HG03460 (cell line): ENCODE data around the gene COX7A2L.

ENCODE experiments used
- ATAC-seq: cut with Tn5 transposase; IDR thresholded peaks from one replicate; pipeline ENCODE4 v1.9.1; 2021; ENCODE audit not compliant: unreplicated experiment

The COX7A2L gene

DNA sequence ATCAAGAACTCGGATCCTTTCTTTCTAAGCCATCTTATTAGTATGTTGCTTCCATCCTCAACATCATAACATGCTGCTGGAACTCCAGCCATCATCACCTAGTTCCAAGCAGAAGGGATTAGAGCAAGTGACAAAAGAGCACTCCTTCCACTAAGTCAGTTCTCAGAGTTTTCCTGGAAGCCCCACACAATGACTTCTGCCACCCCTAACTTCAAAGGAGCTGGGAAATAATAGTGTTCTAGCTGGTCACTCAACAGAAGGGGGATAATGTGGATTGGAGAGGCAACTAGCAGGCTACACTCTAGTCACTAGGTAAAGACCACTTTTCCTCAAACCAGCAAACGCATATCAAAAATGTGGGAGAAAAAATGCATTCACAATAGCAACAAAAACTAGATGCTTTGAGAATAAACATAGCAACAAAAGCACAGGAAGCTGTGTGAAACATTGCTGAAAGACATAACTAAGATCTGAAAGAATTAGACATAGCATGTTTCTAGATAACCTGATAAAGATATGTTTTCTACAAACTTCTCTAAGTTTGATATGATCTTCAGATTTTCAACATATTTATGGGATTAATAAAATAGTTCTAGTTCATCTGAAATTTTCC lies 39.5 kb downstream of the COX7A2L start:
- ATAC-seq: no peak

DNA sequence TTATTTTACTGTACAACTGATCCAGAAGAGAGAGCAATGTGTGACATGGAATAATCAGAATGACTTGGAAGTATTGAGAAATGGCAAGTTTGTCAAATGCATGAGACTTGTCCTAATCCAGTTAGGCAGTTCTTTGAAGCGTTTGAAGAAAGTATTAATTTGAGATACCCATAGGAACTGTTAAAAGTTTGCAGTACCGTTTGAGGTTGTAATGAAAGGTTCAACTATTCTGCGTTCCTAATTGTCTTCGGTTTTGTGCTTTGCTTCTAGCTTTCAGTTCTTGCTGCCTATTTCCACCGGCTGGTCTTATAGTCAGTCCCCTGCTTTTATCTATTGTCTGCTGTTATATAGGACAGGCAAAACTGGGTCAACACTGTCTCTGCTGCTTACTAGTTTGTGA lies 41.8 kb downstream of the COX7A2L start:
- no peak for ATAC-seq

DNA sequence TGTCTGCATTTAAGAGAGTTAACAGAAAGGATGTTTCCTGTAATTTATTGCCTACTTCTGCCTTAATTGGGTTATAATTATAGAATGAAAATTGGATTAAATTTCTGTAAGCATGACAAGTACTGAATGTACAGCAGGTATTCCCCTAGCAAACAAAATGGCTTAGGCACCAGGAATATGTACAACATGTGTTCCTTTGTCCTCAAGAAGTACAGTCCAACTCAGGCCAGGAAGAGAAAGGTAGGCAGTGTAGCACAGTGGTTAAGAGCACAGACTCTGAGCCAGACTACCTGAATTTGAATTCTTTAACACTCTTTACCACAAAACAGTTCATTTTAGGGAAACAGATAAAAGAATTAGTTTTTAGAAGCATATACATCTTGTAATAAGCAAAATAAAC lies 43.1 kb downstream of the COX7A2L start:
- ATAC-seq: no peak

DNA sequence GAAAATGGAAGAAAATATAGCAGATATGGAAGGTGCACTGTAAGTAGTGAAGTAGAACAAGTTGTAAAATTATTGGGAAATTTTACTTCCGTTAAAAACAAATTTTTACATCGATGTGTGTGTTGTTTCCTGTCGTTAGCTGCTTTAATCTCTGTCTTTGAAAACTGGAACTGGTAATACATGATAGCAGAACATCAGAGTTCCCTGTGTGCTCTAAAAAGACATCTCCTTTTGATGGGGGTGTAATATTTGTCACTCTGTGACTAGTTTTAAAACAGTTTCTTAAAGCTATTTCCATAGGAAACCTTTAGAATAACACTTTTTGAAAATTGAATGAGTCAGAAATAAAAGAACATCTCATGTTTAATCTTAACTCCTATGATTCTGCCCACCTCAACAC lies 43.5 kb downstream of the COX7A2L start:
- no peak for ATAC-seq

DNA sequence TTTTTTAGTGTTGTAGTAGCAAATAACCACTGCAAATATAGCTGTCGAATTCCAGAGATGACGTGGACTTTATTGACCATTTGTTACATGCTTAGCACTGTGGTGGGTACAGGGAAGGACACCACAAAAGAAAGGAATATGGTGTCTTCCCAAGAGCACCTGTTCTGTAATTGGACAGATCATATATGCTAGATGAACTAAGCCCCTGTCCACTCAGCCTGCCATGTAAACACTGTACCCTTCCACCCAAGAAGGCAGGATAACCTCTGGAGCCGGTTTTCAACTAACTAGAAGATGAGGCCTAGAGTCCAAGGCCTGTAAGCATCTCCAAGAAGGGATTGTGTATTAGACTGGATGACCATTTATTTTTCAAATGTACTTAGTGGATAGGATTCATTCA lies 44.1 kb downstream of the COX7A2L start:
- no peak for ATAC-seq

DNA sequence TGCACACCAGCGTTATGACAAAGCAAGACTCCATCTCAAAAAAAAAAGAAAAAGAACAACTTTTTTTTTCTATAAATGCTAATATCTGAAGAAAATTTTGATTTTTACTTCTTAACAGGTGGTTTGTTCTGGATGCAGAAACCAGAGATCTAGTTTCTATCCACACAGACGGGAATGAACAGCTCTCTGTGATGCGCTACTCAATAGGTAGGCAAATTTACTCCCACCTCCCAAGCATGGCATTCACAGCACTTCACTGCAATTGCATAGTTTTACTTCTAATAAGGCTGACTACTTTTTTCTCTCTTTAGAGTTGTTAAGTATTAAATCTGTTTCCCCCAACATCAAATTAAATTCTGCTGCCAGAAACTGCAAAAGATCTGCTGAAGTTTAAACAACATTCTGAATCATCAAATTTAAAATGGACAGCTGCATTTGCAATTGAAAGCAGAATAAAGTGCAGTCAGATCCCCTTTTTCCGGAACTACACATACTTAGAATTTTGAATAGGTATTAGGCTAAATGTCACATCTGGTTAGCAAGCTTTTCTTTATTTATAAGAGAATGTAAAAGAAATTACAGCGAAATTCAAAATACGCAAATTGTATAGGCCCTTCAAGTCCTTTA lies 45.1 kb downstream of the COX7A2L start:
- ATAC-seq: no peak

DNA sequence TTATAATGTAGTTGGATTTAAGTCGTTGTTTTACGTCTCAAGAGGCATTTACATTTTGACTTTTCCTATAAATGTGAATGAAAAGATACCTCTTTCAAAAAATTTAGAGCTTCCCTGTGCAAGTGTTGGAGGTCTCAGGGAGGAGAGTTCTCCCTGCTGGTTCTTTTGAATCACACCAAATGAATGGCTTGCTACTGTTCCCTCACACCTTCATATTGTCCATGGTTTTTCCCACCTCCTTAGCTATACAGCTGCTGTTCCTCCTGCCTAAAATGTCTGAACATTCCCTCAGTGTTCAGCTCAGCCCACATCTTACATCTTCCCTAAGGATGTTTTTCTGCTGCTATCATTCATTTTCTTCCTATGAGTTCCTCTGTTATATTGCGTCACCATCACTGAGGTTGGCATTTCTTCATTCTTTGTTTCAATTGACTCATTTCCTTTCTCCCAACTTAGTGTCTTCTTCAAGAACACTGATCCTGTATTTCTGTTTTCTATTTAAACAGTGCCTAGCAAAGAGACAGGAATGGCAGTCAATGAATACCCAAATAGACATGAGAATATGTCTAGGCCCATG lies 46.0 kb downstream of the COX7A2L start:
- no peak for ATAC-seq

DNA sequence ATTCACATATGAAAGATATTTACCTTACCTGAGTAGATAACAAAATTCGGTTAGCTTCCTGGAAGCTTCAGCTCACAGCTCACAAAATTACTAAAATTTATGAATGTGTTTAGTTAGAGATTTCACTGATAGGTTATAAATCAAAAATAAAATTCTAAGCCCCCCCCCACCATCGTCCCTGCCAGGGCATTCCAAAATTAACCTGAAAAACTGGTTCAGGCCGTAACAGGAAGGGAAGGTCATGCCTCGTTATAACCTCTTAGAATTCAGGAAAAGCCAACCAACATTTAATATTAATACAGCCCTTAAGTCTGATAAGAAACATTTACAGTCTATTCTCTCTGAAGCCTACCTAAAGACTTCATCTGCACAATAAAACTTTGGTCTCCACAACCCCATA lies 48.9 kb downstream of the COX7A2L start:
- no peak for ATAC-seq

DNA sequence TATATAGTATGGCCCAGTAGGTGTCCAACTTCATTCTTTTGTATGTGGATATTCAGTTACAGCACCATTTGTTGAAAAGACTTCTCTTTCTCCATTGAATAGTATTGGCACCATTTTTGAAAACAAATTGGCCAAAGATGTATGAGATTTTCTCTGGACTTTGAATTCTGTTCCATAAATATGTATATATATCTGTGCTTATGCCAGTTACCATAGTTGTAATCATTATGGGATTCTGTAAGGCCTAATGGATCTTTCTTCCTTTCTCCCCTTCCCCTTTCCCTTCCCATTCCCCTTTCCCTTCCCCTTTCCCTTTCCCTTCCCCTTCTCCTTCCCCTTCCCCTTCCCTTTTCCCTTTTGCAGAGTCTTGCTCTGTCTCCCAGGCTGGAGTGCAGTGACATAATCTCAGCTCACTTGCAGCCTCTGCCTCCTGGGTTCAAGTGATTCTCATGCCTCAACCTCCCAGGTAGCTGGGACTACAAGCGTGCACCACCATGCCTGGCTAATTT lies 51.0 kb downstream of the COX7A2L start:
- ATAC-seq: no peak

DNA sequence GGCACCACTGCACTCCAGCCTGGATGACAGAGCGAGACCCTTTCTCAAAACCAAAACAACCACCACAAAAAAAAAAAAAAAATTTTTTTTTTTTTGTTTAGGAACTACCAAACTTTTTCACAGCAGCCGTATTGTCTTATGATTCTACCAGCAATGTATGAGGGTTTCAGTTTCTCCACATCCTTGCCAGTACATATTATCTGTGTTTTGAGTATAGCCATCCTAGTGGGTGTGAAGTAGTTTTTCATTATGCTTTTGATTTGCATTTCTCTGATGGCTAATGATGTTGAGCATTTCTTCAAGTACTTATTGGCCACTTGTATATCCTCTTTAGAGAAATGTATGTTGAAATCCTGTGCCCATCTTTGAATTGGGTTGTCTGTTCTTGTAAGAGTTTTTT lies 51.7 kb downstream of the COX7A2L start:
- ATAC-seq: no peak

DNA sequence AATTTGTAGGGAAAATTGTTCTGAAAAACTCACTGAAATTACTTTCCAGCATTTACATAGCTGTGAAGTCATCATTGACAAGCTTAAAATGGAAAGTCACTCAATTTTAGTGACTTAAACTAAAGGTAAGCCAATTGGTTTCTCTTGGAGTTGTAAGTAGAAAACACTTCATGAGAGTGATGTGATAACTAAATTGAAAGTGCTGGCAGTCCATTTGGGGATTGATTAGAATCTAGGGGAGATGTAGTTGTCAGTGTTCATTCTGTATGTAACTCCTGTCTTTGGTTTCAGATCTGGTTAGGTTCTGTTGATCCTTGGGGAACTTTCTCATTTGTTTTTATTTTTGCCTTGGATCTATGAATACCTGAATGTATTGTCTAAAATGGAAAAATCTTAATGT lies 53.8 kb downstream of the COX7A2L start:
- ATAC-seq: no peak

DNA sequence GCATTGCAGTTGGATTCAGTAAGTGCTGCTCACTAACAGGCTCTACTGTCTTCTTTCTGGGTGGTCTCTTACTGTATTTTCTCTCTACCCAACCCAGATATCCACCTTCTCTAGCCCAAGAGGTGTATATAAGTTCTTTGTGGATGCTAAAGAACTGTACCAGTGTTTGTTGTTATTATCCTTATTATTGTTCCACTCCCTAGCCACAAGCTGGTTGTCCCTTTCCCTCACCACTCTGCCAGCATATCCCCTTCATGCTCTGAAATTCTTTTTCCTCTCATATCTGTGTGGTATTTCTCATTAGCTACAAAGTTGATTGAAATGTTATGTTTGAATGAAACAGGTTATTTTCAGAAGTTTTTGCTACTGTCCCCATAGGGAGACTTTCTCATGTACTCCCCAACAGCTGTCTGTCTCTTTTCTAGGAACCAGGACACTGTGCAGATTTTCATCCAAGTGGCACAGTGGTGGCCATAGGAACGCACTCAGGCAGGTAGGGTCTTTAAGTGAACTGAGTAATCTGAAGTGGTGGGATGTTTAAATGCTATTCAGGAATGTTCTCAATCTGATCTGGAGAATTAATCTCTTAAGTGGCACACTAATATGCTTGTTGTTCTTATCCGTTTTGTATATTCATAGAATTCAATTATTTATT lies 56.8 kb downstream of the COX7A2L start:
- no peak for ATAC-seq

DNA sequence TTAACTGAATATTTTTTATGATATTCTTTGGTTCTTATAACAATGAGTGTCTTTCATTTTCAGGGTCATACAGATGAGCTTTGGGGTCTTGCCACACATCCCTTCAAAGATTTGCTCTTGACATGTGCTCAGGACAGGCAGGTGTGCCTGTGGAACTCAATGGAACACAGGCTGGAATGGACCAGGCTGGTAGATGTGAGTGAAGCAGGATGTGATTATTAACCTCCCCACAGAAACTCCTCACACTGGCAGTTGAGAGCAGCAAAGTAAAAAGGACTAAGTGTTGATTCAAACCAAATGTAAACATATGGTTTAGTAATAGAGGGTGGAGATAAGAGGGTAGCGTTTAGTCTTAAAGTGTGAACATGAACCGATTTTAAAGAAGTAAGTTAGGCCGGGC lies 57.8 kb downstream of the COX7A2L start:
- no peak for ATAC-seq

DNA sequence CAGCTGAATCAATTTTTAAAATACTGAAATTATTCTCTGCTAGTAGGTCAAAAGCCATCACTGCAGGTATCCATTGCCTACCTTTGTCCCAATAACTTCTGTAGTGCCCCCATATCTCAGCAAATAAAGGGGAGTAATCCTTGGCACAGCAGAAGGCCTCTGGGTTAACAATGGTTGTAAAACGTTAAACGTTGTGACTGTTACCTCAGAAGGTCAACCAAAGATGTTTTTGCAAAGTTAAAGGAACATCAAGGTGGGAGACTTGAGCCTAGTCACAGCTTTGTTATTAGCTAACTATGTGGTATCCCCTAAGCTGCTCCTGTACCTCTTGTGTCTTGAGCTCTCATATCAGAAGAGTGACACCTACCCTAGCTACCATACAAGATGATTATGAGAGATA lies 60.5 kb downstream of the COX7A2L start:
- no peak for ATAC-seq
